Muscle layer of colon (tissue), 2 donors: ENCODE measurements around the gene METTL27.

Experiments
- H3K27ac ChIP-seq: one replicate; pipeline ENCODE4 v1.7.0; 2013; ENCODE audit warnings: low read depth, mild to moderate bottlenecking, low read length, moderate library complexity
- H3K27me3 ChIP-seq, 2 donors: one replicate each; pipeline ENCODE4 v1.7.0; 2013; ENCODE audit warnings: low read length in 2 of 2, mild to moderate bottlenecking in 2 of 2; ENCODE audit not compliant: insufficient read depth in 2 of 2, control insufficient read depth in 1 of 2
- H3K36me3 ChIP-seq: one replicate; pipeline ENCODE4 v1.7.0; 2013; ENCODE audit warnings: mild to moderate bottlenecking, low read length; ENCODE audit not compliant: insufficient read depth
- H3K4me1 ChIP-seq: one replicate; pipeline ENCODE4 v1.7.0; 2013; ENCODE audit warnings: mild to moderate bottlenecking, low read length; ENCODE audit not compliant: insufficient read depth
- H3K4me3 ChIP-seq, 2 donors: one replicate each; pipeline ENCODE4 v1.7.0; 2013; ENCODE audit warnings: low read length in 2 of 2, low read depth in 1 of 2, mild to moderate bottlenecking in 1 of 2, moderate library complexity in 1 of 2
- H3K9ac ChIP-seq: one replicate; pipeline ENCODE4 v1.7.0; 2013; ENCODE audit warnings: low read length
- H3K9me3 ChIP-seq: one replicate; pipeline ENCODE4 v1.7.0; 2013; ENCODE audit warnings: mild to moderate bottlenecking, low read length
- donor health status: abdominal sarcoma.
- donor health status: Adenocarcinoma of cecum.

METTL27 gene

GRCh38 chr7:73880755-73881328 lies 38.5 kb upstream of the METTL27 start:
- no peaks in the 10 kb centered on the region for H3K27me3 ChIP-seq
- no peaks in the 10 kb centered on the region for H3K36me3 ChIP-seq
- H3K9me3 ChIP-seq: no peaks in the 10 kb centered on the region
- no peak overlapping the region for H3K27ac ChIP-seq
- no peak overlapping the region for H3K9ac ChIP-seq
- H3K4me1 ChIP-seq: peaks cover 1% of the 10 kb centered on the region
- no peak overlapping the region for H3K4me3 ChIP-seq

DNA sequence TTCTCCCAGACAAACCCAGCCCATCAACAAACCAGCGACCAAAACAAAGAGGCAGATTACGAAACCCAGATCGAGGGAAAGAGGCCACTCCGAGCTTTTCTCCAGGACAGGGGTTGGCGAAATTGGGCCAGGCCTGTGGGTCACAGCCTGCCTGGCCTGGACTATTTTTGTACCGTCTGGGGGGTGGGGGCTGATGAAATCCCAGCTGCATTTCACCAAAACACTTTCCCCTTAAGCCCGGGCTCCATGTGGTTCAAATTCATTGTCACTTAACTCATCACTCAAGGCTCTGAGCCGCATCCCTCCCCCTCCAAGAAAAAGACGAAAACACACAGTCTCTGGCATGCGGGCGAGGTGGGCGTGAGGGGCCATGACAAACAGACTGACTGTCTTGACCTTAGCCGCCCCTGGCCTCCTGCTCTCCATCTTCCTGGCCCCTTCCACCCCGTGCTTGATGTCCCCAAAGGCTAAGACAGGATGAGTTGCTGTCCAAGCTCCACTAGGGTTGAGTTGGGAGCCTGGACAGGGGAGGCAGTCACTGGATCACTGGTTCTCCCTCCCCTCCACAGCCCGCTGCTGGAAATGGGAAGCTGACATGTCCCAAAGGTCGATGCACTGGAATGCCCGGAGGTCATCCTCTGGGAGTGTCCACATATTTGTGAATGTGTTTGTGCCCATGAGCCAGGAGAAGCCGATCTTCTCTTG lies 37.8 kb upstream of the METTL27 start:
- H3K27me3 ChIP-seq: no peaks in the 10 kb centered on the region
- H3K9ac ChIP-seq: no peak overlapping the region
- no peak overlapping the region for H3K27ac ChIP-seq
- no peaks in the 10 kb centered on the region for H3K36me3 ChIP-seq
- H3K4me1 ChIP-seq: no peaks in the 10 kb centered on the region
- H3K9me3 ChIP-seq: no peaks in the 10 kb centered on the region
- no peak overlapping the region for H3K4me3 ChIP-seq

GRCh38 chr7:73876973-73877372 lies 34.7 kb upstream of the METTL27 start:
- no peaks in the 10 kb centered on the region for H3K9me3 ChIP-seq
- no peaks in the 10 kb centered on the region for H3K36me3 ChIP-seq
- H3K27ac ChIP-seq: no peak overlapping the region
- H3K4me1 ChIP-seq: no peaks in the 10 kb centered on the region
- H3K9ac ChIP-seq: no peak overlapping the region
- H3K27me3 ChIP-seq: no peaks in the 10 kb centered on the region
- no peak overlapping the region for H3K4me3 ChIP-seq

DNA sequence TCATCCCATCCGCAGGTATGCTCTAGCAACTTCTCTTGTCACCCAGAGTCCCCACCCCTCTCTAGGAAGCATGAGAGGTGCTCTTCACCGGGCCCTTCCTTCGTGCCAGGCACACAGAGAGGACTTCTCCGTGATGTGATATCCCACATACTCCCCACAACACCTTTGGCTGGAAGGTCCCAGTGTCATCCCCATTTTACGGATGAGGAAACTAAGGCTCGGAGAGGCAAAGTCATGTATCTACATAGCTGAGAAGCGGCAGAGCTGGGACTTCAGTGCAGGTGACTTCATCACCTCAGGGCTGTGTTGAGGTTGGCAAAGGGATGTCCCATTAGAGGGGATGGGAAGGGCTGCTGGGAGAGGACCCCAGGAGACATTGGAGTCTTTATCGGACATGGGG lies 34.0 kb upstream of the METTL27 start:
- H3K4me3 ChIP-seq: no peak overlapping the region
- H3K4me1 ChIP-seq: no peaks in the 10 kb centered on the region
- no peaks in the 10 kb centered on the region for H3K36me3 ChIP-seq
- no peak overlapping the region for H3K27ac ChIP-seq
- H3K9me3 ChIP-seq: no peaks in the 10 kb centered on the region
- H3K9ac ChIP-seq: no peak overlapping the region
- no peaks in the 10 kb centered on the region for H3K27me3 ChIP-seq

- Histone ChIP-seq H3K4me1 (peaks cover 13% of the 10 kb centered on the region), H3K27me3 (no peaks in the 10 kb centered on the region), H3K4me3 (no peak overlapping the region), H3K27ac (no peak overlapping the region), H3K36me3 (no peaks in the 10 kb centered on the region), H3K9ac (no peak overlapping the region), H3K9me3 (no peaks in the 10 kb centered on the region)
Observed at GRCh38 chr7:73872056-73872908, 30.0 kb upstream of the METTL27 start.

DNA sequence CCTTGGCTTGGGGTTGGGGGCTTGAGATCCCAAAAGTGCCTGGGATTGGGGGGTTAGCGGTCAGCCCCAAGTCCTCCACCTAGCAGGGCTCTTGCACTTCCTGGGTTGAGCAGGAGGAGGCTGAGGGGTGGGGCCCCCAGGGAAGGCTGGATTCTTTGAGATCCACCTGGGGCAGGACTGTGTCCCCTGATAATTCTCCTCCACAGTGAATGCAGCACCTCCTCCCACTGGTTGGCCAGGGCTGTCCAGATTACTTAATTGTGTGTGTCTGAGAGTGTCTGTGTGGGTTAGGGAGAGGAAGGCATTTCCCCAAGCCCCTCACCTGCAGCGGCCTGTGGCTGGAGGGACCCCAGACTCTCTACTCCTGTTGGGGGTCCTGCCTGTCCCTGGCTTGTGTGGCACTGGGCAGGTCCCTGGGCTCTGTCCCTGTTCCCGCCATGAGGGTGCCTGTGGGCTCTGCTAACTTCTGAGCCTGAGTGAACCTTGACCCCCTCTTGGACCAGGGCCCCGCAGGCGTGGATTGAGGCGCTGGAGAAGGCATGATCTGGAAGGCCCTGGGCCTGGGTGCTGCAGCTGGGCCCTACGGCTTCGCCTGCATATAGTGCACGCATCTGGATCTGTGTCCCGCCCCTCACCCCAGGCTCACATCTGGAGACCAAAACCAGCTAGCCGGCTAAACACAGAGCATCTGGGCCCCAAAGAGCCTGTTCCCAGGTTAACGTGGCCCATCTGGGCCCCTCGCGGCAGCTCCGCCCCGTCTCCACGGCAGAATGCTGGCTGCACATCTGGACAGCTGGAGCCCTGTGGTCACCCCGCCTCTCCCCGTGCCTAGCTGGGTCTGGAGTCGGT lies 29.1 kb upstream of the METTL27 start:
- H3K4me1 ChIP-seq: peaks cover 13% of the 10 kb centered on the region
- H3K27ac ChIP-seq: no peak overlapping the region
- no peaks in the 10 kb centered on the region for H3K9me3 ChIP-seq
- no peaks in the 10 kb centered on the region for H3K27me3 ChIP-seq
- no peak overlapping the region for H3K4me3 ChIP-seq
- H3K9ac ChIP-seq: no peak overlapping the region
- no peaks in the 10 kb centered on the region for H3K36me3 ChIP-seq

DNA sequence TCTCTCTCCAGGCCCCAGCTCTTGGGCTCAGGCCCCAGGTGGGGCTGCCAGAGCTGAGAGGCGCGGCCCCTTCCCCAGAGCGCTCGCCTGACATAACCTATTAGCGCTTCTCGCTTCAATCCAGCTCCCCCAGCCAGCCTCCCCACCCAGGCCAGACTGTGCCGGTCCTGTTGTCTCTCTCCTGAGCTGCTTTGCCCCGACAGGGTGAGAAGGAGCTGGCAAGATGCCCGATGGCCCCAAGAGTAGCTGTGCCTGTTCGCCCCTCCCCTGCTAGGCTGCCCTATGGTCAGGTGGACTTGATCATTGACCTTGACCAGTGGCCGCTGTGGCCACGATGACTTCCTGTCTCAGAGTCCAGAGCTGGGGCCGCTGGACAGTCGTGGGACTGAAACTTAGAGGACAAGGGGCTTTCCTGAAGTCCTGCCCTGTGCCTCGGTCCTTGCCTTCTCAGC lies 27.8 kb upstream of the METTL27 start:
- H3K27ac ChIP-seq: no peak overlapping the region

GRCh38 chr7:73869011-73869798 lies 26.9 kb upstream of the METTL27 start:
- peaks cover 13% of the 10 kb centered on the region for H3K4me1 ChIP-seq
- no peak overlapping the region for H3K27ac ChIP-seq
- H3K36me3 ChIP-seq: no peaks in the 10 kb centered on the region
- H3K4me3 ChIP-seq: no peak overlapping the region
- no peak overlapping the region for H3K9ac ChIP-seq
- no peaks in the 10 kb centered on the region for H3K27me3 ChIP-seq
- H3K9me3 ChIP-seq: no peaks in the 10 kb centered on the region

More for the DNA sequence above, 27.8 kb upstream of the METTL27 start:
- Histone ChIP-seq H3K4me1 (peaks cover 13% of the 10 kb centered on the region), H3K27me3 (no peaks in the 10 kb centered on the region), H3K36me3 (no peaks in the 10 kb centered on the region), H3K4me3 (no peak overlapping the region), H3K9ac (no peak overlapping the region), H3K9me3 (no peaks in the 10 kb centered on the region)

- H3K9me3 ChIP-seq: no peaks in the 10 kb centered on the region
- H3K36me3 ChIP-seq: no peaks in the 10 kb centered on the region
- H3K27me3 ChIP-seq: no peaks in the 10 kb centered on the region
- peaks cover 13% of the 10 kb centered on the region for H3K4me1 ChIP-seq
- no peak overlapping the region for H3K27ac ChIP-seq
- no peak overlapping the region for H3K9ac ChIP-seq
- no peak overlapping the region for H3K4me3 ChIP-seq
Observed at GRCh38 chr7:73866446-73866767, 24.1 kb upstream of the METTL27 start.

- no peaks in the 10 kb centered on the region for H3K36me3 ChIP-seq
- no peaks in the 10 kb centered on the region for H3K9me3 ChIP-seq
- H3K27ac ChIP-seq: no peak overlapping the region
- H3K4me3 ChIP-seq: no peak overlapping the region
- H3K4me1 ChIP-seq: peaks cover 13% of the 10 kb centered on the region
- H3K27me3 ChIP-seq: no peaks in the 10 kb centered on the region
- H3K9ac ChIP-seq: no peak overlapping the region
Observed at GRCh38 chr7:73865738-73866445, 23.6 kb upstream of the METTL27 start.
